AG08395 (cell line): Measurements from ENCODE around the gene ERI3.
A peak's percentile ranks its signal among the peaks of the same experiment; 100 is the strongest.

Source experiments
- DNase-seq: peaks from one replicate; pipeline ENCODE4 v3.0.0; 2012; ENCODE audit warnings: mixed read lengths, low spot score

ERI3 gene

GRCh38 chr1:44315521-44315920 lies 39.5 kb downstream of the ERI3 start:
- no peak for DNase-seq

- DNase-seq, result no peak
Measured at GRCh38 chr1:44314452-44314851, 40.6 kb downstream of the ERI3 start.

GRCh38 chr1:44313265-44313918 lies 41.7 kb downstream of the ERI3 start:
- DNase-seq, result no peak

- no peak for DNase-seq
Measured at GRCh38 chr1:44312399-44313196, 42.5 kb downstream of the ERI3 start.

GRCh38 chr1:44310006-44310405 lies 45.1 kb downstream of the ERI3 start:
- DNase-seq, result no peak

- DNase-seq, result no peak
Measured at GRCh38 chr1:44305962-44306422, 49.1 kb downstream of the ERI3 start.

GRCh38 chr1:44303532-44303931 lies 51.5 kb downstream of the ERI3 start:
- no peak for DNase-seq

GRCh38 chr1:44302541-44302940 lies 52.5 kb downstream of the ERI3 start:
- DNase-seq, result no peak

- DNase-seq, result no peak
Measured at GRCh38 chr1:44301442-44301841, 53.6 kb downstream of the ERI3 start.

- no peak for DNase-seq
Measured at GRCh38 chr1:44300852-44301251, 54.2 kb downstream of the ERI3 start.

- DNase-seq, result no peak
Measured at GRCh38 chr1:44297695-44298400, 57.2 kb downstream of the ERI3 start.

GRCh38 chr1:44296806-44297205 lies 58.3 kb downstream of the ERI3 start:
- DNase-seq, result no peak

GRCh38 chr1:44296086-44296485 lies 59.0 kb downstream of the ERI3 start:
- no peak for DNase-seq

- DNase-seq, result peak; percentile 99
Measured at GRCh38 chr1:44294588-44295007, 60.5 kb downstream of the ERI3 start.

- DNase-seq, result no peak
Measured at GRCh38 chr1:44293761-44294315, 61.2 kb downstream of the ERI3 start.

GRCh38 chr1:44292651-44293050 lies 62.4 kb downstream of the ERI3 start:
- no peak for DNase-seq

- DNase-seq, result no peak
Measured at GRCh38 chr1:44290250-44291094, 64.6 kb downstream of the ERI3 start.

- DNase-seq, result no peak
Measured at GRCh38 chr1:44289530-44289929, 65.5 kb downstream of the ERI3 start.

- DNase-seq, result no peak
Measured at GRCh38 chr1:44288883-44289282, 66.2 kb downstream of the ERI3 start.

- no peak for DNase-seq
Measured at GRCh38 chr1:44284184-44284583, 70.9 kb downstream of the ERI3 start.

GRCh38 chr1:44283524-44284173 lies 71.4 kb downstream of the ERI3 start:
- DNase-seq, result no peak
